LNCAP (cell line): ENCODE results near the gene C12orf54.

Experiments
- CTCF ChIP-seq: fragments of 450-650 bp; IDR thresholded peaks from 2 replicates; pipeline ENCODE4 v1.5.1; 2017; ENCODE audit warnings: mild to moderate bottlenecking

Gene C12orf54

GRCh38 chr12:48482198-48482597 lies at the start of gene C12orf54:
C12orf54 (plus strand) TSS chr12:48482498; CDS start chr12:48483297, 799 bp downstream.
- no peak for TF ChIP-seq CTCF

GRCh38 chr12:48441069-48441468 lies 41.2 kb upstream of the C12orf54 start:
- no peak for TF ChIP-seq CTCF

GRCh38 chr12:48442179-48442847 lies 40.0 kb upstream of the C12orf54 start:
- TF ChIP-seq CTCF, result no peak

GRCh38 chr12:48445538-48445937 lies 36.8 kb upstream of the C12orf54 start:
- TF ChIP-seq CTCF, result no peak

GRCh38 chr12:48446161-48446776 lies 36.0 kb upstream of the C12orf54 start:
- TF ChIP-seq CTCF, result no peak

- no peak for TF ChIP-seq CTCF
These were observed 34.5 kb upstream of the C12orf54 start for GRCh38 chr12:48447755-48448154.

GRCh38 chr12:48451372-48451771 lies 30.9 kb upstream of the C12orf54 start:
- no peak for TF ChIP-seq CTCF
